Tibial artery (tissue), 4 donors: ENCODE measurements around the gene SLC7A6OS.

Source experiments
- DNase-seq, 2 donors: peaks; one replicate each; pipeline ENCODE4 v3.0.0-alpha.2; 2019
- H3K27ac ChIP-seq, 2 donors: fragments of 200-600 bp; sonication (generic) in 1 of 2; 1 replicate in 1 of 2; 2 replicates in 1 of 2; pipeline ENCODE4 v1.5.1; 2018 to 2019; ENCODE audit warnings: mild to moderate bottlenecking in 1 of 2
- H3K27me3 ChIP-seq, 2 donors: fragments of 200-600 bp; sonication (generic) in 1 of 2; one replicate each; pipeline versions ENCODE4 v1.5.1 to v1.6.0; 2016 to 2019
- H3K36me3 ChIP-seq, 3 donors: fragments of 200-600 bp; sonication (generic) in 2 of 3; one replicate each; pipeline ENCODE4 v1.5.1; 2016 to 2019; ENCODE audit warnings: mild to moderate bottlenecking in 2 of 3
- H3K4me1 ChIP-seq, 4 donors: fragments of 200-600 bp; sonication (generic) in 2 of 4; 1 replicate in 3 of 4; 2 replicates in 1 of 4; pipeline ENCODE4 v1.5.1; 2016 to 2019
- H3K4me3 ChIP-seq, 2 donors: fragments of 200-600 bp; sonication (generic) in 1 of 2; 1 replicate in 1 of 2; 2 replicates in 1 of 2; pipeline ENCODE4 v1.5.1; 2018 to 2019; ENCODE audit warnings: mild to moderate bottlenecking in 2 of 2
- H3K9me3 ChIP-seq, 3 donors: fragments of 200-600 bp; sonication (generic) in 1 of 3; one replicate each; pipeline ENCODE4 v1.5.1; 2016 to 2019
- CTCF ChIP-seq, 2 experiments: fragments of 200-600 bp in 1 of 2; fragments of 450-650 bp in 1 of 2; IDR thresholded peaks; one replicate each; pipeline ENCODE4 v1.5.1; 2017 to 2019; ENCODE audit warnings: antibody characterized with exemption in 2 of 2, mild to moderate bottlenecking in 1 of 2, moderate library complexity in 1 of 2
- intact Hi-C: fragments of 100-400 bp; cut with DNase I; formaldehyde crosslinking; loops from one replicate; pipeline ENCODE4 v1.15.0; 2023; ENCODE audit warnings: low total_unique reads

SLC7A6OS gene

GRCh38 chr16:68274441-68274840 is 36.3 kb downstream of the SLC7A6OS start:
- TF ChIP-seq CTCF (IDR thresholded peaks at IDR 0.05), result no peak
- no peak for DNase-seq
- no peaks in the 10 kb centered on the region for H3K27me3 ChIP-seq
- no peaks in the 10 kb centered on the region for H3K9me3 ChIP-seq
- H3K4me1 ChIP-seq, result peaks cover 0 to 29% (median 18%) of the 10 kb centered on the region in 4 donors
- H3K36me3 ChIP-seq, result peaks cover 10 to 24% (median 19%) of the 10 kb centered on the region in 3 donors
- H3K4me3 ChIP-seq, result no peak overlapping the region
- intact Hi-C loops, result no loop called here
- peak overlapping the region in 1 of 2 donors; percentile 5 for H3K27ac ChIP-seq

GRCh38 chr16:68273896-68274295 is 36.9 kb downstream of the SLC7A6OS start:
- intact Hi-C loops, result no loop called here
- H3K36me3 ChIP-seq, result peaks cover 10 to 24% (median 19%) of the 10 kb centered on the region in 3 donors
- no peaks in the 10 kb centered on the region for H3K27me3 ChIP-seq
- DNase-seq, result no peak
- H3K27ac ChIP-seq, result no peak overlapping the region
- H3K4me1 ChIP-seq, result peaks cover 0 to 29% (median 18%) of the 10 kb centered on the region in 4 donors
- H3K4me3 ChIP-seq, result no peak overlapping the region
- no peaks in the 10 kb centered on the region for H3K9me3 ChIP-seq
- no peak for TF ChIP-seq CTCF (IDR thresholded peaks at IDR 0.05)

- Histone ChIP-seq H3K4me3 (no peak overlapping the region), H3K36me3 (peaks cover 10 to 24% (median 19%) of the 10 kb centered on the region in 3 donors), H3K4me1 (peaks cover 0 to 29% (median 18%) of the 10 kb centered on the region in 4 donors), H3K27me3 (no peaks in the 10 kb centered on the region), H3K27ac (no peak overlapping the region), H3K9me3 (no peaks in the 10 kb centered on the region)
- TF ChIP-seq CTCF (IDR thresholded peaks at IDR 0.05), result no peak
- DNase-seq, result no peak
- intact Hi-C loops, result no loop called here
These were observed 37.3 kb downstream of the SLC7A6OS start for GRCh38 chr16:68273459-68273858.

- H3K4me3 ChIP-seq, result no peak overlapping the region
- intact Hi-C loops, result no loop called here
- TF ChIP-seq CTCF (IDR thresholded peaks at IDR 0.05), result no peak
- no peaks in the 10 kb centered on the region for H3K9me3 ChIP-seq
- DNase-seq, result no peak
- no peaks in the 10 kb centered on the region for H3K27me3 ChIP-seq
- peaks cover 10 to 24% (median 19%) of the 10 kb centered on the region in 3 donors for H3K36me3 ChIP-seq
- H3K4me1 ChIP-seq, result peaks cover 0 to 29% (median 20%) of the 10 kb centered on the region in 4 donors
- no peak overlapping the region for H3K27ac ChIP-seq
These were observed 38.1 kb downstream of the SLC7A6OS start for GRCh38 chr16:68272507-68273209.

- H3K4me3 ChIP-seq, result no peak overlapping the region
- peaks cover 0 to 20% (median 14%) of the 10 kb centered on the region in 4 donors for H3K4me1 ChIP-seq
- no peaks in the 10 kb centered on the region for H3K9me3 ChIP-seq
- no peak for DNase-seq
- no peak overlapping the region for H3K27ac ChIP-seq
- H3K36me3 ChIP-seq, result peaks cover 10 to 24% (median 19%) of the 10 kb centered on the region in 3 donors
- intact Hi-C loops, result no loop called here
- no peaks in the 10 kb centered on the region for H3K27me3 ChIP-seq
- no peak for TF ChIP-seq CTCF (IDR thresholded peaks at IDR 0.05)
These were observed 40.4 kb downstream of the SLC7A6OS start for GRCh38 chr16:68270353-68270752.
